ENCODE data around the gene GFRA1.

GFRA1 gene

GRCh38 chr10:116133634-116134033 is 139.4 kb downstream of the GFRA1 start:
- no peak for ATAC-seq (ENCODE audit: low read depth)
- TF ChIP-seq CTCF (IDR thresholded peaks at IDR 0.05; ENCODE audit: poor library complexity, severe bottlenecking): no peak
- Histone ChIP-seq H3K36me3 (ENCODE audit: low read depth) (no peaks in the 10 kb centered on the region), H3K9me3 (ENCODE audit: severe bottlenecking) (no peaks in the 10 kb centered on the region), H3K27ac (ENCODE audit: poor library complexity, severe bottlenecking) (no peak overlapping the region), H3K4me3 (ENCODE audit: severe bottlenecking) (no peak overlapping the region), H3K27me3 (ENCODE audit: insufficient read depth, poor library complexity, severe bottlenecking) (no peaks in the 10 kb centered on the region), H3K4me1 (ENCODE audit: insufficient read depth, poor library complexity, severe bottlenecking) (no peaks in the 10 kb centered on the region)
- no peak for DNase-seq (ENCODE audit: low spot score)

- H3K4me1 ChIP-seq (ENCODE audit: insufficient read depth, poor library complexity, severe bottlenecking): no peaks in the 10 kb centered on the region
- no peak overlapping the region for H3K4me3 ChIP-seq (ENCODE audit: severe bottlenecking)
- H3K36me3 ChIP-seq (ENCODE audit: low read depth): no peaks in the 10 kb centered on the region
- H3K9me3 ChIP-seq (ENCODE audit: severe bottlenecking): no peaks in the 10 kb centered on the region
- DNase-seq (ENCODE audit: low spot score) (no peak), ATAC-seq (ENCODE audit: low read depth) (no peak)
- TF ChIP-seq CTCF (IDR thresholded peaks at IDR 0.05; ENCODE audit: poor library complexity, severe bottlenecking): no peak
- no peak overlapping the region for H3K27ac ChIP-seq (ENCODE audit: poor library complexity, severe bottlenecking)
- H3K27me3 ChIP-seq (ENCODE audit: insufficient read depth, poor library complexity, severe bottlenecking): no peaks in the 10 kb centered on the region
Observed at GRCh38 chr10:116132780-116133399, 140.1 kb downstream of the GFRA1 start.

GRCh38 chr10:116130006-116130405 is 143.0 kb downstream of the GFRA1 start:
- TF ChIP-seq CTCF (IDR thresholded peaks at IDR 0.05; ENCODE audit: poor library complexity, severe bottlenecking): no peak
- ATAC-seq (ENCODE audit: low read depth) (no peak), DNase-seq (ENCODE audit: low spot score) (no peak)
- Histone ChIP-seq H3K36me3 (ENCODE audit: low read depth) (no peaks in the 10 kb centered on the region), H3K27me3 (ENCODE audit: insufficient read depth, poor library complexity, severe bottlenecking) (no peaks in the 10 kb centered on the region), H3K27ac (ENCODE audit: poor library complexity, severe bottlenecking) (no peak overlapping the region), H3K4me3 (ENCODE audit: severe bottlenecking) (no peak overlapping the region), H3K4me1 (ENCODE audit: insufficient read depth, poor library complexity, severe bottlenecking) (no peaks in the 10 kb centered on the region), H3K9me3 (ENCODE audit: severe bottlenecking) (no peaks in the 10 kb centered on the region)

- no peaks in the 10 kb centered on the region for H3K27me3 ChIP-seq (ENCODE audit: insufficient read depth, poor library complexity, severe bottlenecking)
- DNase-seq (ENCODE audit: low spot score) (no peak), ATAC-seq (ENCODE audit: low read depth) (peak; percentile 41; the same call in 2 of the 3 replicates)
- H3K9me3 ChIP-seq (ENCODE audit: severe bottlenecking): no peaks in the 10 kb centered on the region
- no peaks in the 10 kb centered on the region for H3K36me3 ChIP-seq (ENCODE audit: low read depth)
- TF ChIP-seq CTCF (IDR thresholded peaks at IDR 0.05; ENCODE audit: poor library complexity, severe bottlenecking): no peak
- H3K4me3 ChIP-seq (ENCODE audit: severe bottlenecking): no peak overlapping the region
- no peaks in the 10 kb centered on the region for H3K4me1 ChIP-seq (ENCODE audit: insufficient read depth, poor library complexity, severe bottlenecking)
- no peak overlapping the region for H3K27ac ChIP-seq (ENCODE audit: poor library complexity, severe bottlenecking)
Observed at GRCh38 chr10:116126954-116127695, 145.9 kb downstream of the GFRA1 start.

GRCh38 chr10:116126239-116126638 is 146.8 kb downstream of the GFRA1 start:
- no peak for ATAC-seq (ENCODE audit: low read depth)
- TF ChIP-seq CTCF (IDR thresholded peaks at IDR 0.05; ENCODE audit: poor library complexity, severe bottlenecking): no peak
- H3K36me3 ChIP-seq (ENCODE audit: low read depth): no peaks in the 10 kb centered on the region
- no peaks in the 10 kb centered on the region for H3K27me3 ChIP-seq (ENCODE audit: insufficient read depth, poor library complexity, severe bottlenecking)
- H3K4me3 ChIP-seq (ENCODE audit: severe bottlenecking): no peak overlapping the region
- H3K9me3 ChIP-seq (ENCODE audit: severe bottlenecking): no peaks in the 10 kb centered on the region
- no peaks in the 10 kb centered on the region for H3K4me1 ChIP-seq (ENCODE audit: insufficient read depth, poor library complexity, severe bottlenecking)
- DNase-seq (ENCODE audit: low spot score): no peak
- H3K27ac ChIP-seq (ENCODE audit: poor library complexity, severe bottlenecking): no peak overlapping the region
